OCI-LY7 (cell line): ENCODE data around the gene DPM2. TPM values are rescaled to one million over a fixed set of nuclear protein-coding genes. Genes with fewer than 3 reads are reported as not detected.

Experiments used
- BruUV-seq: library from RNA; stranded (reverse); fragments of 400-500 nt; replicated peaks from 2 replicates; lab custom pipeline; 2021; lab: Mats Ljungman, UMichigan
- CTCF ChIA-PET: fragments of 300-600 bp; sonication (Branson Sonifier 250); formaldehyde crosslinking; loops from one replicate; lab custom pipeline; 2022; ENCODE audit warnings: antibody characterized with exemption; ENCODE audit not compliant: unreplicated experiment; lab: Charles Lee
- POLR2A ChIA-PET: fragments of 300-600 bp; sonication (Branson Sonifier 250); formaldehyde crosslinking; loops from one replicate; lab custom pipeline; 2022; ENCODE audit warnings: antibody characterized with exemption; lab: Charles Lee
- DNase-seq: peaks from one replicate; pipeline ENCODE4 v3.0.0-alpha.2; 2015; ENCODE audit warnings: low spot score
- H2AFZ ChIP-seq: fragments of 200-600 bp; sonication (generic), shearing (Covaris generic); 2 replicates; pipeline ENCODE4 v1.6.1; 2014; ENCODE audit warnings: mild to moderate bottlenecking, antibody characterized with exemption, low read length, moderate library complexity
- H3K27ac ChIP-seq: fragments of 200-600 bp; sonication (generic); 2 replicates; pipeline ENCODE4 v1.5.1; 2014; ENCODE audit warnings: mixed run types, low read depth, mild to moderate bottlenecking, moderate library complexity, low read length, inconsistent platforms; ENCODE audit not compliant: poor library complexity, severe bottlenecking
- H3K36me3 ChIP-seq: fragments of 200-600 bp; sonication (generic); 2 replicates; pipeline ENCODE4 v1.6.1; 2014; ENCODE audit warnings: mild to moderate bottlenecking, antibody characterized with exemption, low read length, moderate library complexity, mixed read lengths; ENCODE audit not compliant: insufficient read depth
- H3K4me1 ChIP-seq: fragments of 200-600 bp; sonication (generic); 2 replicates; pipeline ENCODE4 v1.5.1; 2014; ENCODE audit warnings: mild to moderate bottlenecking, low read length; ENCODE audit not compliant: insufficient read depth, poor library complexity, severe bottlenecking
- H3K4me2 ChIP-seq: fragments of 200-600 bp; sonication (generic); 2 replicates; pipeline ENCODE4 v1.6.1; 2014; ENCODE audit warnings: mild to moderate bottlenecking, low read length
- H3K4me3 ChIP-seq: fragments of 200-600 bp; sonication (generic); 2 replicates; pipeline ENCODE4 v1.5.1; 2014; ENCODE audit warnings: mild to moderate bottlenecking, low read depth, low read length; ENCODE audit not compliant: poor library complexity, severe bottlenecking
- H3K79me2 ChIP-seq: fragments of 200-600 bp; sonication (generic); 2 replicates; pipeline ENCODE4 v1.6.1; 2016; ENCODE audit warnings: low read depth, mild to moderate bottlenecking, low read length, moderate library complexity, mixed read lengths; ENCODE audit not compliant: insufficient read depth
- H3K9me2 ChIP-seq: fragments of 200-600 bp; sonication (generic); 2 replicates; pipeline ENCODE4 v1.6.1; 2016; ENCODE audit warnings: mild to moderate bottlenecking, low read length, mixed read lengths; ENCODE audit not compliant: insufficient read depth
- H3K9me3 ChIP-seq: fragments of 200-600 bp; sonication (generic); 2 replicates; pipeline ENCODE4 v1.6.1; 2014; ENCODE audit warnings: mild to moderate bottlenecking, mixed run types, low read length, mixed read lengths
- H4K20me1 ChIP-seq: fragments of 200-600 bp; sonication (generic); 2 replicates; pipeline ENCODE4 v1.6.1; 2014; ENCODE audit warnings: mild to moderate bottlenecking, antibody characterized with exemption, low read length, moderate library complexity, mixed read lengths; ENCODE audit not compliant: insufficient read depth
- CTCF ChIP-seq: fragments of 200-600 bp; sonication (generic); conservative IDR thresholded peaks from 2 replicates; pipeline ENCODE4 v1.5.1; 2014; ENCODE audit warnings: mild to moderate bottlenecking, antibody characterized with exemption, low read length, moderate library complexity, mixed read lengths
- EZH2phosphoT487 ChIP-seq: fragments of 200-600 bp; sonication (generic); IDR thresholded peaks from 2 replicates; pipeline ENCODE4 v1.6.1; 2018; ENCODE audit warnings: low read depth, borderline replicate concordance, mild to moderate bottlenecking, mixed run types, antibody characterized with exemption, low read length, moderate library complexity, mixed read lengths
- intact Hi-C: fragments of 100-400 bp; cut with micrococcal nuclease; formaldehyde crosslinking; loops from one replicate; pipeline ENCODE4 v1.10.0; 2022; ENCODE audit not compliant: unreplicated experiment
- total RNA-seq, 2 experiments: library from RNA; depleted of rRNA in 1 of 2; stranded (reverse); fragments of >200 nt in 1 of 2; shearing (Covaris generic) in 1 of 2; gene quantifications; 2 replicates each; pipeline ENCODE4 v1.2.3, GENCODE V29; 2014 to 2022

The DPM2 gene
- total RNA-seq, 2 experiments from 2014 or later, result 49.7 to 50.7 TPM

DNA sequence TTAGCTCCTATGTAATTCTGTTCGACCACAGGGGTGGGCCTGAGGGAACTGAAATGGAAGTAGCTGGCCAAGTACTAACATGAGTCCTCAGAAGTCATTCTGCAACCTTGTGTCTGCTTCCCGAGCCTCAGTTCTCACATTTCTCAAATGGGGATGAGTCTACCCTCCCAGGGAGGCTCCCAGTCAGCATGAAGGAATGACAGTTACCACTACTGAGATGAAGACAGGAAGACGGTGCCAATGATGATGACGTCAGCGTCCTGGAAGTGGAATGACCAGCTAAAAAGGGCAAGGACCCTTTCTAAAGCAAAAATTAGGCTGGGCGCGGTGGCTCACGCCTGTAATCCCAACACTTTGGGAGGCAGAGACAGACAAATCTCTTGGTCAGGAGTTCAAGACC, 13.9 kb downstream of the DPM2 start:
- H4K20me1 ChIP-seq, result no peaks in the 10 kb centered on the region
- no peaks in the 10 kb centered on the region; the same call in 1 of the 2 replicates for H3K79me2 ChIP-seq
- no TSS peak for BruUV-seq
- no peaks in the 10 kb centered on the region for H3K9me2 ChIP-seq
- peaks cover 37% of the 10 kb centered on the region for H3K4me1 ChIP-seq
- ChIA-PET CTCF (no interaction called here), POLR2A (interaction anchor here (0.6 to 1.0 kb wide), 2 partner anchors 10 to 144 kb away, joined by 3 read pairs; partner anchors contain the start of gene NAIF1)
- H3K4me3 ChIP-seq, result no peak overlapping the region
- intact Hi-C loops, result loop anchor here (10.0 kb wide), 1 partner anchor 419 kb away; no protein-coding TSS in a partner anchor
- H3K9me3 ChIP-seq, result no peaks in the 10 kb centered on the region
- H3K27ac ChIP-seq, result no peak overlapping the region
- no peak for TF ChIP-seq CTCF
- no peak for TF ChIP-seq EZH2phosphoT487
- no peaks in the 10 kb centered on the region for H3K36me3 ChIP-seq
- H2AFZ ChIP-seq, result no peak overlapping the region
- no peak overlapping the region for H3K4me2 ChIP-seq
- no peak for DNase-seq

DNA sequence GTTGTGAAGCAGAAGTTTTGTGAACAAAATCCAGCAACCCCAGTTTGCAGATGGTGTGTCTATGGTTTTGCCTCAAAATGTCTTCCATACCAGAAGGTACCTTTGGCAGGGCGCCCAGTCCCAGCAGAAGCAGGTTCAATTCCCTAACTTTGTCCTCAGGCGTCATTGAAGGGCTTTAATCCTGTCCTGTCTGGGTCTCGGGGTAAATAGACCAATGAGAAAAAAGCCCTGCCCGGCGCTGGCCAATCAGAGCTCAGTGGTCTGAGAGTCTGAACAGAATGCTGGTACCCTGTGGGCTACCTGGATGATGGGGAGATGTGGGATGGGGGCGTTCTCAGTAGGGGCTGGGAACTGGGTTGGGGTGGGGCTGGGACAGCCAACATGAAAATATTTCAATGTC, 14.6 kb downstream of the DPM2 start:
- no peaks in the 10 kb centered on the region for H4K20me1 ChIP-seq
- no peak overlapping the region for H2AFZ ChIP-seq
- no peaks in the 10 kb centered on the region for H3K9me3 ChIP-seq
- DNase-seq, result no peak
- H3K4me3 ChIP-seq, result no peak overlapping the region
- TF ChIP-seq EZH2phosphoT487 (no peak), CTCF (no peak)
- no peaks in the 10 kb centered on the region for H3K36me3 ChIP-seq
- H3K27ac ChIP-seq, result no peak overlapping the region
- peaks cover 37% of the 10 kb centered on the region for H3K4me1 ChIP-seq
- no peaks in the 10 kb centered on the region for H3K9me2 ChIP-seq
- intact Hi-C loops, result loop anchor here (10.0 kb wide), 1 partner anchor 418 kb away; no protein-coding TSS in a partner anchor
- POLR2A ChIA-PET, result interaction anchor here (0.6 to 1.0 kb wide), 3 partner anchors 16 to 282 kb away, joined by 3 read pairs; partner anchors contain the start of gene NAIF1
- BruUV-seq, result no TSS peak
- no peak overlapping the region for H3K4me2 ChIP-seq
- H3K79me2 ChIP-seq, result no peaks in the 10 kb centered on the region; the same call in 1 of the 2 replicates
- CTCF ChIA-PET, result interaction anchor here (0.6 kb wide), 1 partner anchor 47 kb away, joined by 7 read pairs; no protein-coding TSS in a partner anchor

GRCh38 chr9:127921557-127922120, 16.0 kb downstream of the DPM2 start:
- Histone ChIP-seq H3K4me1 (peaks cover 34% of the 10 kb centered on the region), H3K4me2 (peak overlapping the region; percentile 43), H3K79me2 (peaks cover 1% of the 10 kb centered on the region; the same call in 1 of the 2 replicates), H3K9me2 (no peaks in the 10 kb centered on the region), H4K20me1 (no peaks in the 10 kb centered on the region), H3K9me3 (no peaks in the 10 kb centered on the region), H3K36me3 (0 out of 2 replicates have a peak, but pooled peaks cover 1% of the 10 kb centered on the region), H2AFZ (no peak overlapping the region), H3K27ac (no peak overlapping the region), H3K4me3 (no peak overlapping the region)
- DNase-seq, result peak; percentile 71
- ChIA-PET CTCF (interaction anchor here (0.5 to 1.4 kb wide), 4 partner anchors 11 to 129 kb away, joined by 3 to 4 read pairs (median 4); no protein-coding TSS in a partner anchor), POLR2A (interaction anchor here (0.6 to 1.0 kb wide), 3 partner anchors 59 to 341 kb away, joined by 3 read pairs; partner anchors contain the start of genes EEIG1 and TOR2A)
- no peak for TF ChIP-seq EZH2phosphoT487
- peak; percentile 86 for TF ChIP-seq CTCF
- intact Hi-C loops, result loop anchor here (2.0 to 10.0 kb wide), 2 partner anchors 187 to 417 kb away; partner anchors contain the start of gene TOR2A
- no TSS peak for BruUV-seq
